Esophagus mucosa (tissue), 1 donor: Measurements from ENCODE around the gene SLC6A14. TPM values are rescaled to one million over a fixed set of nuclear protein-coding genes. Genes with fewer than 3 reads are reported as not detected.

ENCODE experiments used
- ATAC-seq: fragments of 200-7000 bp; cut with Tn5 transposase; one replicate; pipeline ENCODE4 v1.9.1; 2020
- total RNA-seq: library from RNA; stranded (reverse); gene quantifications from one replicate; pipeline ENCODE4 v1.2.4, GENCODE V29; 2023
- donor health status: DM: yes; HTN: yes; CAD: no.

SLC6A14 gene, protein sequence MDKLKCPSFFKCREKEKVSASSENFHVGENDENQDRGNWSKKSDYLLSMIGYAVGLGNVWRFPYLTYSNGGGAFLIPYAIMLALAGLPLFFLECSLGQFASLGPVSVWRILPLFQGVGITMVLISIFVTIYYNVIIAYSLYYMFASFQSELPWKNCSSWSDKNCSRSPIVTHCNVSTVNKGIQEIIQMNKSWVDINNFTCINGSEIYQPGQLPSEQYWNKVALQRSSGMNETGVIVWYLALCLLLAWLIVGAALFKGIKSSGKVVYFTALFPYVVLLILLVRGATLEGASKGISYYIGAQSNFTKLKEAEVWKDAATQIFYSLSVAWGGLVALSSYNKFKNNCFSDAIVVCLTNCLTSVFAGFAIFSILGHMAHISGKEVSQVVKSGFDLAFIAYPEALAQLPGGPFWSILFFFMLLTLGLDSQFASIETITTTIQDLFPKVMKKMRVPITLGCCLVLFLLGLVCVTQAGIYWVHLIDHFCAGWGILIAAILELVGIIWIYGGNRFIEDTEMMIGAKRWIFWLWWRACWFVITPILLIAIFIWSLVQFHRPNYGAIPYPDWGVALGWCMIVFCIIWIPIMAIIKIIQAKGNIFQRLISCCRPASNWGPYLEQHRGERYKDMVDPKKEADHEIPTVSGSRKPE
- total RNA-seq: 10.7 TPM

DNA sequence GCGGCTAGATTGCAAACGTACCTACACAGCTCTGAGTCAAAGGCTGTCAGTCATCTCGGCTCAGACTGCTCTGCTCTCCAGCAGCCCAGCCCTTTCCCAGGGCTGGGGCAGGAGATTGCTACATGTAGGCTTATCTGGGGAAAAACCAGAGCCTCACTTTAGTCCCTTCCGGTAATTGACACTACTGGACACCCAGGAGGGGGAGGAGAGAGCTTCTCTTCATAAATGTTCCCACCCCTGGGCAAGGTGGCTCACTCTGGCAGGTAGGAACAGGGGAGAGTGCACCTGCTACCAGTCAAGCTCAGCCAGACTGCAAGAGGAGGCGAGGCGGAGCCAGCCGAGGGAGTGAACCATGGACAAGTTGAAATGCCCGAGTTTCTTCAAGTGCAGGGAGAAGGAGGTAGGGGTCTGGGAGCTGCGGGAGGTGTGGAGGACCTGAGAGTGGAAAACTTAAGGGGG, at the start of gene SLC6A14:
Gene SLC6A14, plus strand, starts transcription at position 249 of the 459 bp plus-strand sequence. Its CDS starts 104 bp downstream, at position 353.
- peak; percentile 96 for ATAC-seq

DNA sequence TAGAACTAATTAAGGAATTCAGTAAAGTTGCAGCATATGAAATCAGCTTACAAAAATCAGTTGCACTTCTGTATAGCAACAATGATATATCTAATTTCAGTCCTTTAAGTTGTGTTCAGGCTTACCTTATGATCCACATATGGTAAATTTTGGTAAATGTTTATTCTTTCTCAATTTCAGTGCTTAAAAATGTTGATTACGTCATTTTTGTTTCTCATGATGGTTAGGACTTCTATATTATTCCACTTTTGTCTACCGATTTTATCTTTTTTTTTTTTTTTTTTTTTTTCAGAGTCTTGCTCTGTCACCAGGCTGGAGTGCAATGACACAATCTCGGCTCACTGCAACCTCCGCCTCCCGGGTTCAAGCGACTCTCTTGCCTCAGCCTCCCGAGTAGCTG, 40.7 kb upstream of the SLC6A14 start:
- ATAC-seq: no peak

DNA sequence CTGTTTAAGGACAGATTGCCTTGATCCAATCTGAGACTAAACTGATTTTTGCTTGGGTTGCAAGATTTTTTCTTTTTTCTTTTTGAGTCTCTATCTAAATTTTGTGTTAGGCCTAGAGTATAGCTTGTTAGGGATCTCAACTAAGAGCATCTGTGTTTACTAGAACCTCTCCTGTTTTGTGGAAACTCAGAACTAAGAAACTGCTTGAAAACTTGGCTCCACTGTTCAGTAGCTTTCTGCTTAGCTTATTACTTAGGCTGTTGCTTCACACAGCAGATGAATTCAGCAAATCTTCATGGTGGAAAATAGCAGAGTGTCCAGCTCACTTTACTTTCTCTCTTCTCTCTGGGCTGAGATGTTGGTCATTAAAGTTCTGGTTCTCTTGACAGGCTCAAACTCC, 36.7 kb upstream of the SLC6A14 start:
- no peak for ATAC-seq

DNA sequence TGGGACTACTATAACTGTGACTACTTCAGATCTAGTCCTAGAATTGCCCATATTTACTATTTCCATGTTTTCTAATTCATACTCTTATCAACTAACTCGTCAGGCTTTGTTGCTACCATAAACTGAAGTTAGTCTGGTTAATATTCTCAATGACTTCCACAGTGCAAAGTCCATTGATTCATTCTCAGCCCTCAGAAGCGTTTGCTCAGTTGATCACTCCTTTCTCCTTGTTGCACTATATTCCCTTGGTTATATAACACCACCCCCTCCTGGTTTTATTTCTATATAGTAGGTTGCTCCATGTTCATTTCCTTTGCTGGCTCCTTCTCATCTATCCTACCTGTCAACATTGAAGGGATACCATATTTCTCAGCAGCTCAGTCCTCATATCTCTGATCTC, 27.2 kb upstream of the SLC6A14 start:
- ATAC-seq: no peak

DNA sequence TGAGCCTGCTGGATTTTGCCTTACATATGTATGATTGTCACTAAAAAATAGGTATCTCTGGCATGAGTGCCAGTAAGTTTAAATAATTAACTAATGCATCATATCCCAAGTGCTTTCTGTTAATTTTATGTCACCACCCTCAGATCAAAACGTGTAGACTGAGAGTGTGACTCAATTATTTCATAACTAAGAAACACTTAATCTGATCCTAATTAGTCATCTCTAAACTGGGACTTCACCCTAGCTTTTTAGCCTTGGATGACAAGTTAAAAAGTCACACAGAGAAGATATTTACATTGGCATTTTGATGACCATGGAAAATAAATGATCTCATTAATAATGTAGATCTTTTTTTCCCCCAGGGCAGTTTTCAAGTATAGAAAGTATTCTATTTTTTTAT, 23.1 kb upstream of the SLC6A14 start:
- peak; percentile 84 for ATAC-seq

DNA sequence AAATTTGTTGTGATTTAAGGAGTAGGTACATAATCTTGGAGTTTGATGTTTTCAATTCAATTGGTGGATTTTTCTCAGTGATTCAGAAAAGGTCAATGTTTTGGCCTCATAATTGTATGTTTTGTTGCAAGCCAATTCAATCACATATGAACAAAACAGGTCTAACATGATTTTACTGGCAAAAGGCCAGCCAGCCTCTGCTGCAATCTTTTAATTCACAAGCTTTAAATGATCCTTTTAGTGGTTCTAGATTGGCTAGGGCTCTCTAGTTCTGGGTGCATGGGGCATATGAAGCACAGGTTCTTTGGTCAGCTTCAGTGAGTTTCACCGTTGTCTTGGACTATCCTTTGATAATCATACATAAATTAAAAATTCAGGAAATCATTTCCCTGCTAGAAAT, 19.2 kb upstream of the SLC6A14 start:
- peak; percentile 56 for ATAC-seq

DNA sequence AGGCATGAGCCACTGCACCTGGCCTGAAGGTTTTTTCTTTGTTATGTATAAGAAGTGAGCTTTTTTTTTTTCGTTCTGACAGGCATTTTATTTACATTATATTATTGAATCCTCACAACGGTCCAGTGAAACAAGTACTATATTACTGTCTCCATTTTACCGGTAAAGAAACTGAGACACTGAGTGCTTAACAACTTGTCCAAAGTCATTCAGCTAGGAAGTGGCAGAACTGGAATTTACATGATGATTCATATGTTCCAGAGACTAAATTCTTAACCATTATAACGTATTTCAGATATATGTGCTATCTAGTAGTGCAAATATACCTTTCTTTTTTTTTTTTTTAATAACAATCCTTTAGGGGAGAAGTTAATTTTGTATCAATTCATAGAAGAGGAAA, 18.4 kb upstream of the SLC6A14 start:
- ATAC-seq: peak; percentile 73

DNA sequence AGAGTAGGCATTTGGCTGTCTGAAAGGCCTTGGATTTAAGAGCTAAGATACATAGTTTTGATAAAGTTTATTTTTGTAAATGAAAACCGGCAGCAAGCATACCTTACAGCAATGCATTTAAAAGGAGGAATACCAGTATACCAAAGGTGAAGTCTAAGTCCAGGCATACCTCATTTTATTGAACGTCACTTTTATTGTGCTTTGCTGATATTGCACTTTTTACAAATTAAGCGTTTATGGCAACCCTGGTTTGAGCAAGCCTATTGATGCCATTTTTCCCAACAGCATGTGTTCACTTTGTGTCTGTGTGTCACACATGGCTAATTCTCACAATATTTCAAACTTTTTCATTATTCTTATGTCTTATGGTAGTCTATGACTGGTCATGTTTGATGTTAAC, 8.4 kb upstream of the SLC6A14 start:
- no peak for ATAC-seq

DNA sequence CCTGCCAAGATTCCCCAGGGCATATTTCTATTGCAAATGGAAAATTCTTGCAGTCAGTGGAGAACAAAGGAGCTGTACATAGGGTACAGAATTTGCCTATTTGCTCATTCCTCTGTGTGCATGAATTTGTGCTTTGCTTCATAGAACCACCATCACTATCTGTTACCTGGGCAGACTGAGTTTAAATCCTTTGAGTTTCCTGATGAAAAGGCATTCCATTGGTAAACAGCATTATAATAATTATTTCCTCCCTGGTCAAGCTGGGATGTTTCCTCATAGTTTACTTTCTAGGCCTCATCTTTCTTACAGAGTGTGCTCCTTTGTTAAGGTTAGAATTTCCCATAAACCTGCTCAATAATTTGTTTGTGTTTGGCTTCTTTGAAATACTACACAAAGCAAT, 809 bp upstream of the SLC6A14 start:
- ATAC-seq: no peak

DNA sequence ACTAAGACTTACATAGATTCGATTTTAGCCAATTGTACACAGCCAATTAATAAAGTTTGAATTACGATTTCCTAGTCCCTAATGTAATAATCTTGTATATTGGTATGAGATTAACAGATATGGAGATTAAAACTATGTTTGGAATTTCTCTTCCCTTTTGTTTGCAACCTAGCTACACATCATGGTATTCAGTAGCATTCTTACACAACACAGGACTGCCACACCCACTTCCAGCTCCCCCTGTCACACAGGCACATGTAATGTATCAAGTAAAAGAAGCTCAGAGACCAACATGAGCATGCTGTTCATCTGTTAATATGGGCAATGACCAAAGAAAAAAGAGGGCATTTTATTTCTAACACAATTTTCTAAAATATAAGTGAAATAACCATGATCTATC, 12.8 kb downstream of the SLC6A14 start:
- ATAC-seq: no peak

DNA sequence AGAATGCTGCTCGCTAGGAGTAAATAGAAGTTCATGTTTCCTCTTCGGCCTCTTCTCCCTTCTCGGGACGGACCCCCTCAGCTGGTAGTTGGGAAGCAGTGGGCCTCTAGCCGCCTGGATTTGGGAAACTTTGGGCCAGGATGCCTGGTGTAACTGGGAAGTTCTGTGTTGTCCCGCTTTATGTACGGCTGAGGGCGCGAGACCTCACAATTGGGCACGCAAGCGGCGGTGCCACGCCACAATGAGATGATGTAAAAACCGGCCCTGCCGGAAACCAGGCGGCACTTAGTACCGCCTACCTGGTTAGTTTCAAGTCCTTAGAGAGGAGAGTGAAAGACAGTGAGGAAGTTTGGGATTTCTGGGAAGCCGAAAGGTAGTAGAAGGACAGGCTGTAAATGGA, 26.4 kb downstream of the SLC6A14 start, which contains the start of gene CT83:
Gene CT83, minus strand, starts transcription at position 155 of the 400 bp plus-strand sequence. Its CDS starts 120 bp downstream, at position 35.
- no peak for ATAC-seq

DNA sequence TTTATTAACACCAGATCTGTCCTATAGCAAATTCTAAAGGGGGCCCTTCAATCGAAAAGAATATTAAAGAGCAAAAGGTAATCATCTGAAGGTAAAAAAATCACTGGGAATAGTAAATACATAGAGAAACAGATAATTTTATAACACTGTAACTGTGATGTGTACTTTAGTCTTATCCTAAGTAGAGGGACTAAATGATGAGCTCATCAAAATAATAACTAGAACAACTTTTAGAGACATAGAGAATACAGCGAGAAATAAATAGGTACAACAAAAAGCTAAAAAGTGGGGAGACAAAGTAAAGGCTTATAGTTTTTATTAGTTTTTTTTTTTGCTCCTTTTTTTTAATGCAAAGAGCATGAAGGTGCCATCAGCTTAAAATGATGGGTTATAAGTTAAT, 43.7 kb downstream of the SLC6A14 start:
- ATAC-seq: no peak

DNA sequence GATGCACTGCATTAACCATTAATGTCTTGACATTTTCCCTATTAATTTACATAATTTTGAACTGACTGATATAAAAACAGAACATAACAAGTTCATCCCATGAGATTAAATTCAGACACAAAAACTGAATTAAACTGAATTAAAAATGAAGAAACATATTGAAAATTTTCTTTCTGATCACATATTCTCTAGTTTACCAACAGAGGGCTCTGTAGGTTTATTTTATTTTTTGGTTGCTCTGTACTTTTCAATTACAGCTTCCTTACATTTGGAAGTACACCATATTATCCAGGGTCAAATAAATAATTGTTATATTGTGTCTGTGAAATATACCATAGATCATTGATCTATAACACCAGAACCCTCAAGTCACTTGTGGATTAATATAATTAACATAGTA, 53.7 kb downstream of the SLC6A14 start:
- ATAC-seq: no peak

DNA sequence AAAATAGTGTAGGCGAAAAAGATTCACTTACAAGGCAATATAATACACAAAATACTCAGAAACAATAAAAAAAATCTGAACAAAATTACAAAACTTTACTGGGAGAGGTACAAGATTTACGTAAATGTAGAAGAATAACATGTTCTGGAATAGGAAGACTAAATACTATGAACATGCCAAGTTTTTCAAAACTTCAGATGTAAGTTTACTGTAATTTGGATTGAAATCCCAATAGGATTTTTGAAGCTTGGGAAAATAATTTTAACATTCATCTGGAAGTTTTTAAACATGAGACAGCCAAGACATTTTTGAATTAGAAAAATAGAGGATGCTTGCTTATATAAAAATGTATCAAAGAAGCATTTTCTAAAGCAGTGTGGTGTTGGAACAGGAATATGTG, 56.9 kb downstream of the SLC6A14 start:
- ATAC-seq: no peak

DNA sequence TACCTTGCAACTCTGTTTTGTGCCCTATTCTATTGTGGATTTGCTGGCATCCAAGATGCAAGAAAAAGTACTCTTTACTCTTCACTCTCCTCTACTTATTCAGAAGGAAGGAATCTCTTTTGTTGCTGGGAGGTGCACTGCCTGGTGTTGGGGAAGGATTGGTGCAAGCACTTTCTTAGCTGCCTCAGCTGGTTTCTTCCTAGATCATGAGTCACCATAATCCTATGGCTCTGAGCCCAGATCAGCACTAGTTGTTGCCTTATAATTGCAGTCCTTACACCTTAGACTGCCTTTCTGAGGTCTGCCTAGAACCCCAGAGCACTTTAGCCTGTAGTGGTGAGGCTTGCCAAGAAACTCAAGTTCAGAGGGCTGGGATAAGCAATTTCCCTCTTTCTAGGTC, 63.4 kb downstream of the SLC6A14 start:
- ATAC-seq: peak; percentile 95

Other genes starting within 250 kb of the SLC6A14 start
- gene CT83, start 26.4 kb downstream of the SLC6A14 start, total RNA-seq: not detected